ENCODE results near the gene AKAP6. TPM values are rescaled to one million over a fixed set of nuclear protein-coding genes. Genes with fewer than 3 reads are reported as not detected.

AKAP6 gene
- total RNA-seq, 1 donor from 2014 or later, result 1.3 TPM

- DNase-seq (ENCODE audit: low read depth), result no peak
- Histone ChIP-seq H3K27me3 (ENCODE audit: control insufficient read depth, insufficient read depth, low read length) (no peaks in the 10 kb centered on the region), H3K4me3 (ENCODE audit: low read depth, low read length) (no peak overlapping the region), H3K36me3 (ENCODE audit: control insufficient read depth, insufficient read depth, low read length) (no peaks in the 10 kb centered on the region)
- TF ChIP-seq CTCF (IDR thresholded peaks at IDR 0.05; ENCODE audit: insufficient read depth, low read length, poor library complexity, severe bottlenecking), result no peak
Observed at GRCh38 chr14:32666308-32666707, 337.2 kb downstream of the AKAP6 start.

DNA sequence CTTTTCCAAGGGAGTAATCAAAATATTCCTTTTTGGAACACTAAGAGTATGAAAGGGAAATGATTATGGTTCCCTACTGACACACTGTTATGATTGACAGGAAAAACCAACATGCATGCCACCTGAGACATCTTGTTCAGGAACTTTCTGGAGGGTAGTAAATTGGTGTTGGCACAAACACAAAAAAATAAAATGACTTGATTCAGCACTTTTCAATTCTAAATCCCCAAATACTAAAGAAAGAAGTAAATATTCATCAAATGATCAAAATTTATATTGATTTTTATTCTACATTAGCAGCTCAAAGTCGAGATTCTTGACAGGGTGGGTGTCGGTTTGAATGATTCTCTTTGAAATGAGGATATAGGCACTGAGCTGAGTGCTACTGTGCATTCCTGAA, 338.2 kb downstream of the AKAP6 start:
- no peak for TF ChIP-seq CTCF (IDR thresholded peaks at IDR 0.05; ENCODE audit: insufficient read depth, low read length, poor library complexity, severe bottlenecking)
- Histone ChIP-seq H3K36me3 (ENCODE audit: control insufficient read depth, insufficient read depth, low read length) (no peaks in the 10 kb centered on the region), H3K27me3 (ENCODE audit: control insufficient read depth, insufficient read depth, low read length) (no peaks in the 10 kb centered on the region), H3K4me3 (ENCODE audit: low read depth, low read length) (no peak overlapping the region)
- no peak for DNase-seq (ENCODE audit: low read depth)

DNA sequence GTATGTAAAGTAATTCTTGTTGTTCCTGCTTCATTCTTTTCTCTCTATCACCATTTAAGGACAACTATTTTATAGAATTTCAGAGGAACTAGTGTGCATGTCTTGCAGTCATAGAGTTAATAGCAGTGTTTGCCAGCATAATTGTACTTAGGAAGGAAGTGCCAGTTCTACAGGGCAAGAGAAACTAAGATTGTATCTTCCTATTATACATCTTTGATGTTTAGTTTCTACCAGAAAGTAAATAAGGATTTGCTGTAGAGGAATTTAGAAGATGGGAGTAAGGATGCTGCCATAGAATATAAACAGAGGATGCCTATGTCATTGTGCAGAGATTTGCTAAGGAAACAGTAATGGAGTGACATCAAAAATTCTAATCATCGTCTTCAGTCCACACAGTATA, 338.7 kb downstream of the AKAP6 start:
- no peak for TF ChIP-seq CTCF (IDR thresholded peaks at IDR 0.05; ENCODE audit: insufficient read depth, low read length, poor library complexity, severe bottlenecking)
- DNase-seq (ENCODE audit: low read depth), result no peak
- H3K36me3 ChIP-seq (ENCODE audit: control insufficient read depth, insufficient read depth, low read length), result no peaks in the 10 kb centered on the region
- H3K27me3 ChIP-seq (ENCODE audit: control insufficient read depth, insufficient read depth, low read length), result no peaks in the 10 kb centered on the region
- no peak overlapping the region for H3K4me3 ChIP-seq (ENCODE audit: low read depth, low read length)

GRCh38 chr14:32669391-32669790, 340.3 kb downstream of the AKAP6 start:
- Histone ChIP-seq H3K36me3 (ENCODE audit: control insufficient read depth, insufficient read depth, low read length) (no peaks in the 10 kb centered on the region), H3K4me3 (ENCODE audit: low read depth, low read length) (no peak overlapping the region), H3K27me3 (ENCODE audit: control insufficient read depth, insufficient read depth, low read length) (no peaks in the 10 kb centered on the region)
- no peak for TF ChIP-seq CTCF (IDR thresholded peaks at IDR 0.05; ENCODE audit: insufficient read depth, low read length, poor library complexity, severe bottlenecking)
- no peak for DNase-seq (ENCODE audit: low read depth)

DNA sequence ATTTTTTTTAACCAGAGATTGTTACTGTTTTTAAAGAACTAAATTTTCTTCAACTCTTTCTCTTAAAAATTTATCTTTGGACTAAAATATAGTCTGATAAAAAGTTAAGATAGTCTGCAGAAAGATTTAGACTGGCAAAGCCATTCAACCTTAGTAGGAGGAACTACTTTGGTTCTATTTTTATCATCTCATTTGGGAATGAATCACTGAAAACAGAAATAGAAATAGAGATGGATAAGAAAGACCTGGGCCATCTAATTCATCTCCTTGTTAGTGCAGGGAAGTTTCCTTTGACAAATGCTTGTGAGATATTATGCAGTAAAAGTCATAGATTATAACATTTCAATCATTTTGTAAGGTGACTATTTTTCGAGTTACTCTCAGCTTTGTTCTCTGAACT, 346.3 kb downstream of the AKAP6 start:
- H3K4me3 ChIP-seq (ENCODE audit: low read depth, low read length), result no peak overlapping the region
- no peak for TF ChIP-seq CTCF (IDR thresholded peaks at IDR 0.05; ENCODE audit: insufficient read depth, low read length, poor library complexity, severe bottlenecking)
- no peak for DNase-seq (ENCODE audit: low read depth)
- no peaks in the 10 kb centered on the region for H3K36me3 ChIP-seq (ENCODE audit: control insufficient read depth, insufficient read depth, low read length)
- H3K27me3 ChIP-seq (ENCODE audit: control insufficient read depth, insufficient read depth, low read length), result no peaks in the 10 kb centered on the region

DNA sequence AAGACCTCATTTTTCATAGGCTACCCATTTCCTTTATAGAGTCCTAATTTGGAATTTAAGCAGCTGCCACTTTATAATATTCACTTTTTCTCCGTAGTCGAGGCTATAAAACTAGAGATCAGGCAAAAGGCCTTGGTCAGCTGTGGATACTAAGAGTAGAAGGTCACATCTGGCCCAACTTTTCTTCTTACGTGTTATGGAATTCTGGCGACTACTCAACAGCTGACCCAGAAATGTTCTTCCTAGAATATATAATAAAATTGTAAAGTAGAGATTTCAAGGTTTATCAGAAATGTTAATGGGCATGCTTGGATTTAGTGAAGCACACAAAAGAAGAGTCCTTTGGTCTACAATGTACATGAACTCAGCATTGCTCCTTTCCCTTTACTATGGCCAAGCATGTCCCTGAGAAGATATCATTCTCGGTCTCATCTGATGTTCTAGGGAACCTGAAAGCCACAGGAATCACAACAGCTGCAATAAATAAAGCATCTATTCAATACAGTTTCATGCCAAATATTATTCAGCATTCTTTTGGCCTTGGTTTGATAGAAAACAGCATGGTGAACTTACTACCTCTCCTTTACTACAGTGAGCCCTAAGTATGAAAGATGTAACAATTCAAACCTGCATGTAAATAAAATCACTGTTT, 348.2 kb downstream of the AKAP6 start:
- H3K36me3 ChIP-seq (ENCODE audit: control insufficient read depth, insufficient read depth, low read length), result no peaks in the 10 kb centered on the region
- no peak for TF ChIP-seq CTCF (IDR thresholded peaks at IDR 0.05; ENCODE audit: insufficient read depth, low read length, poor library complexity, severe bottlenecking)
- no peak for DNase-seq (ENCODE audit: low read depth)

More for the DNA sequence above, 348.2 kb downstream of the AKAP6 start:
- Histone ChIP-seq H3K27me3 (ENCODE audit: control insufficient read depth, insufficient read depth, low read length) (no peaks in the 10 kb centered on the region), H3K4me3 (ENCODE audit: low read depth, low read length) (no peak overlapping the region)

All from kidney epithelial cell (primary cell).